Endothelial cell of umbilical vein (primary cell): ENCODE results near the gene DCLK1. TPM values are rescaled to one million over a fixed set of nuclear protein-coding genes. Genes with fewer than 3 reads are reported as not detected.

Source experiments
- BruUV-seq: library from RNA; stranded (reverse); fragments of 400-500 nt; replicated peaks from 2 replicates; lab custom pipeline; 2021; lab: Mats Ljungman, UMichigan
- CTCF ChIA-PET: fragments of 300-600, 350-600 bp; sonication (Branson Sonifier 250); formaldehyde crosslinking; loops from one replicate; lab custom pipeline; 2021; ENCODE audit warnings: antibody characterized with exemption, inconsistent platforms; lab: Charles Lee
- POLR2A ChIA-PET: fragments of 300-600, 350-600 bp; sonication (Branson Sonifier 250); formaldehyde crosslinking; loops from one replicate; lab custom pipeline; 2021; ENCODE audit warnings: antibody characterized with exemption, inconsistent platforms; lab: Charles Lee
- DNase-seq: peaks from one replicate; pipeline ENCODE4 v3.0.0-alpha.2; 2011; ENCODE audit warnings: low read depth, low spot score
- FAIRE-seq: peaks from 2 replicates; lab custom pipeline; 2011; peaks lifted over from hg19 to GRCh38; lab: Jason Lieb, UNC
- H2AFZ ChIP-seq: 2 replicates; pipeline ENCODE4 v1.6.0; 2012; ENCODE audit warnings: low read depth, low read length, control low read depth, inconsistent platforms
- H3K27ac ChIP-seq: 2 replicates; pipeline ENCODE4 v1.5.1; 2011; ENCODE audit warnings: low read depth, mild to moderate bottlenecking, control low read depth, low read length, moderate library complexity; ENCODE audit not compliant: insufficient read depth
- H3K27me3 ChIP-seq, 2 experiments: 2 replicates each; pipeline versions ENCODE4 v1.6.0 to v1.6.1; 2011; ENCODE audit warnings: low read length in 2 of 2, mixed read lengths in 1 of 2; ENCODE audit not compliant: control insufficient read depth in 2 of 2, insufficient read depth in 2 of 2
- H3K36me3 ChIP-seq, 2 experiments: 2 replicates in 1 of 2; 3 replicates in 1 of 2; pipeline ENCODE4 v1.5.1; 2011; ENCODE audit warnings: low read length in 2 of 2, mild to moderate bottlenecking in 1 of 2, moderate library complexity in 1 of 2; ENCODE audit not compliant: control insufficient read depth in 2 of 2, insufficient read depth in 2 of 2; ENCODE audit errors: extremely low read depth in 1 of 2
- H3K4me1 ChIP-seq: 3 replicates; pipeline ENCODE4 v1.5.1; 2011; ENCODE audit warnings: mild to moderate bottlenecking, low read length; ENCODE audit not compliant: control insufficient read depth, insufficient read depth; ENCODE audit errors: extremely low read depth
- H3K4me2 ChIP-seq: 2 replicates; pipeline ENCODE4 v1.6.1; 2011; ENCODE audit warnings: low read length, control low read depth, mixed read lengths; ENCODE audit not compliant: insufficient read depth
- H3K4me3 ChIP-seq, 3 experiments: fragments of 200-600 bp in 1 of 3; sonication (generic), shearing (Covaris generic) in 1 of 3; replicated peaks in 1 of 3; 2 replicates each; pipeline ENCODE4 v1.5.1; 2011 to 2016; ENCODE audit warnings: control low read depth in 3 of 3, low read length in 3 of 3, mild to moderate bottlenecking in 2 of 3, inconsistent platforms in 1 of 3, low read depth in 1 of 3, moderate library complexity in 1 of 3; ENCODE audit not compliant: insufficient read depth in 1 of 3
- H3K79me2 ChIP-seq: 2 replicates; pipeline ENCODE4 v1.6.0; 2012; ENCODE audit warnings: low read length, inconsistent platforms; ENCODE audit not compliant: control insufficient read depth, insufficient read depth
- H3K9ac ChIP-seq: replicated peaks from 2 replicates; pipeline ENCODE3; 2011; ENCODE audit warnings: low read length, control low read depth; ENCODE audit not compliant: insufficient read depth; ENCODE audit errors: extremely low read depth
- H3K9me1 ChIP-seq: replicated peaks from 3 replicates; pipeline ENCODE4 v1.6.0; 2011; ENCODE audit warnings: mild to moderate bottlenecking, low read length; ENCODE audit not compliant: control insufficient read depth, insufficient read depth; ENCODE audit errors: extremely low read depth
- H3K9me3 ChIP-seq: replicated peaks from 2 replicates; pipeline ENCODE4 v1.5.1; 2012; ENCODE audit warnings: low read length, inconsistent platforms; ENCODE audit not compliant: control insufficient read depth, insufficient read depth
- H4K20me1 ChIP-seq: replicated peaks from 2 replicates; pipeline ENCODE3; 2011; ENCODE audit warnings: mild to moderate bottlenecking, low read length; ENCODE audit not compliant: control insufficient read depth, insufficient read depth; ENCODE audit errors: extremely low read depth
- EZH2 ChIP-seq: IDR thresholded peaks from 2 replicates; pipeline ENCODE4 v1.6.1; 2012; ENCODE audit warnings: borderline replicate concordance, low read depth, mild to moderate bottlenecking, moderate library complexity, low read length, inconsistent platforms; ENCODE audit not compliant: severe bottlenecking
- FOS ChIP-seq: IDR thresholded peaks from 2 replicates; pipeline ENCODE4 v1.6.1; 2011; ENCODE audit warnings: mild to moderate bottlenecking, low read length, moderate library complexity, borderline replicate concordance; ENCODE audit not compliant: insufficient read depth
- GATA2 ChIP-seq: IDR thresholded peaks from 2 replicates; pipeline ENCODE4 v1.7.0; 2011; ENCODE audit warnings: low read depth, mild to moderate bottlenecking, moderate library complexity, mixed read lengths, low read length; ENCODE audit not compliant: insufficient read length, insufficient read depth
- JUN ChIP-seq: IDR thresholded peaks from 2 replicates; pipeline ENCODE4 v1.6.1; 2011; ENCODE audit warnings: borderline replicate concordance, low read depth; ENCODE audit not compliant: insufficient read length, insufficient read depth
- MYC ChIP-seq: IDR thresholded peaks from one replicate; pipeline ENCODE4 v1.6.1; 2011; ENCODE audit warnings: mild to moderate bottlenecking, low read depth, low read length
- POLR2A ChIP-seq: IDR thresholded peaks from 2 replicates; pipeline ENCODE4 v1.6.1; 2012; ENCODE audit warnings: low read depth, mild to moderate bottlenecking, control low read depth, low read length
- POLR2AphosphoS5 ChIP-seq: IDR thresholded peaks from 2 replicates; pipeline ENCODE4 v1.6.1; 2012; ENCODE audit warnings: low read depth, mild to moderate bottlenecking, control low read depth, low read length, moderate library complexity; ENCODE audit not compliant: insufficient read depth
- dilution Hi-C: fragments of 300-500 bp; cut with MboI; formaldehyde crosslinking; loops from one replicate; pipeline ENCODE4 v1.15.0; 2019; ENCODE audit warnings: low sequenced_read_pairs; ENCODE audit not compliant: extremely low pct_ligation_motif_present
- intact Hi-C: fragments of 100-400 bp; cut with micrococcal nuclease; formaldehyde crosslinking; loops from one replicate; pipeline ENCODE4 v1.10.0; 2022
- polyA plus RNA-seq, 4 experiments: library from polyadenylated mRNA; depleted of rRNA in 3 of 4; stranded (reverse) in 3 of 4; unstranded in 1 of 4; fragments of >200 nt; gene quantifications; 2 replicates each; pipeline versions ENCODE4 v1.2.1 to v1.2.3, GENCODE V29; 2011 to 2012; ENCODE audit warnings: missing spikeins in 1 of 4
- total RNA-seq: library from RNA; stranded (reverse); gene quantifications from 2 replicates; pipeline ENCODE4 v1.2.3, GENCODE V29; 2021
- TF ChIP-seq, protein P1 (sequence below): IDR thresholded peaks from 2 replicates; pipeline ENCODE4 v1.6.1; 2011; ENCODE audit not compliant: insufficient read depth, insufficient read length
- TF ChIP-seq, protein P2 (sequence below), 2 donors: IDR thresholded peaks; 1 replicate in 1 of 2; 2 replicates in 1 of 2; pipeline ENCODE4 v1.5.1; 2011; ENCODE audit warnings: low read length in 2 of 2, mild to moderate bottlenecking in 2 of 2, moderate library complexity in 2 of 2, control low read depth in 1 of 2, inconsistent platforms in 1 of 2, low read depth in 1 of 2; ENCODE audit not compliant: insufficient read depth in 1 of 2; ENCODE audit errors: extremely low read depth in 1 of 2

DCLK1 gene
- total and polyA plus RNA-seq, 2 donors (not counting 3 experiments of a cell fraction or from before 2014, with no cell fraction given), result 0.28 to 3.9 TPM

DNA sequence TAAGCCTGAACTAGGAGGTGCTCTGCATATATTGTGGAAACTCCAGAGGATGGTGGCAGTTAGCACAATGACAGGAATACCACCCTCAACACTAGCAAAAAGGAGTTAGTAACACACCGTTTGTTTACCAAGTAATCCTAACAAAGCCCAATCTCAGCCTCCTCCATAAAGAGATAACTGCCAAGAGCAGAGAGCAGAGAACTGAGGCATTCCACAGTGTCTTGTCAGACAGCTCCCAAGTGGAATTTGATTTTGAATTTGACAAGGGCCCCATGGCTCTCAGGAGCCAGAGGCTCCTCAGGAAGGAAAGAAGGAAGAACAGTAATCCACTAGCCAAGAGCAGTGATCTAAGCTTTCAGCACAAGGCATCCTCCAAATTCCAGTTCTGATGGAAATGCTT, 298.6 kb downstream of the DCLK1 start:
- intact Hi-C loops (loop anchor here (10.0 kb wide), 1 partner anchor 438 kb away; no protein-coding TSS in a partner anchor), dilution Hi-C loops (no loop called here)
- H3K27me3 ChIP-seq, result no peaks in the 10 kb centered on the region
- DNase-seq (no peak), FAIRE-seq (no peak)
- TF ChIP-seq, protein P1, sequence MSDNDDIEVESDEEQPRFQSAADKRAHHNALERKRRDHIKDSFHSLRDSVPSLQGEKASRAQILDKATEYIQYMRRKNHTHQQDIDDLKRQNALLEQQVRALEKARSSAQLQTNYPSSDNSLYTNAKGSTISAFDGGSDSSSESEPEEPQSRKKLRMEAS, result no peak
- TF ChIP-seq, protein P2, sequence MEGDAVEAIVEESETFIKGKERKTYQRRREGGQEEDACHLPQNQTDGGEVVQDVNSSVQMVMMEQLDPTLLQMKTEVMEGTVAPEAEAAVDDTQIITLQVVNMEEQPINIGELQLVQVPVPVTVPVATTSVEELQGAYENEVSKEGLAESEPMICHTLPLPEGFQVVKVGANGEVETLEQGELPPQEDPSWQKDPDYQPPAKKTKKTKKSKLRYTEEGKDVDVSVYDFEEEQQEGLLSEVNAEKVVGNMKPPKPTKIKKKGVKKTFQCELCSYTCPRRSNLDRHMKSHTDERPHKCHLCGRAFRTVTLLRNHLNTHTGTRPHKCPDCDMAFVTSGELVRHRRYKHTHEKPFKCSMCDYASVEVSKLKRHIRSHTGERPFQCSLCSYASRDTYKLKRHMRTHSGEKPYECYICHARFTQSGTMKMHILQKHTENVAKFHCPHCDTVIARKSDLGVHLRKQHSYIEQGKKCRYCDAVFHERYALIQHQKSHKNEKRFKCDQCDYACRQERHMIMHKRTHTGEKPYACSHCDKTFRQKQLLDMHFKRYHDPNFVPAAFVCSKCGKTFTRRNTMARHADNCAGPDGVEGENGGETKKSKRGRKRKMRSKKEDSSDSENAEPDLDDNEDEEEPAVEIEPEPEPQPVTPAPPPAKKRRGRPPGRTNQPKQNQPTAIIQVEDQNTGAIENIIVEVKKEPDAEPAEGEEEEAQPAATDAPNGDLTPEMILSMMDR (IDR thresholded peaks at IDR 0.05; ENCODE audit: extremely low read depth in 1 of 2, insufficient read depth in 1 of 2, low read depth in 1 of 2, low read length in 2 of 2), result no peak
- TF ChIP-seq EZH2 (no peak), GATA2 (no peak), FOS (no peak), MYC (no peak), JUN (no peak), POLR2AphosphoS5 (no peak), POLR2A (no peak)
- H3K9ac ChIP-seq, result no peak overlapping the region
- H4K20me1 ChIP-seq, result no peaks in the 10 kb centered on the region
- H3K27ac ChIP-seq, result no peak overlapping the region
- POLR2A ChIA-PET, result no interaction called here
- H3K9me3 ChIP-seq, result no peaks in the 10 kb centered on the region
- no peak overlapping the region for H3K4me2 ChIP-seq
- H3K4me3 ChIP-seq, result no peak overlapping the region
- H3K36me3 ChIP-seq, result no peaks in the 10 kb centered on the region
- H3K4me1 ChIP-seq, result peaks cover 2% of the 10 kb centered on the region
- no peaks in the 10 kb centered on the region for H3K9me1 ChIP-seq
- no TSS peak for BruUV-seq
- H3K79me2 ChIP-seq, result no peaks in the 10 kb centered on the region
- H2AFZ ChIP-seq, result no peak overlapping the region
- CTCF ChIA-PET, result interaction anchor here (1.2 to 2.4 kb wide), 3 partner anchors 12 to 121 kb away, joined by 3 to 9 read pairs (median 5); no protein-coding TSS in a partner anchor
